Kidney capillary endothelial cell (primary cell): Measurements from ENCODE around the gene LTBP3.

Source experiments
- DNase-seq: peaks from one replicate; pipeline ENCODE4 v3.0.0-alpha.2; 2018; ENCODE audit warnings: low spot score

LTBP3 gene

GRCh38 chr11:65506772-65507505 is 51.2 kb downstream of the LTBP3 start:
- DNase-seq: peak; percentile 53

- no peak for DNase-seq
Observed at GRCh38 chr11:65506290-65506771, 51.8 kb downstream of the LTBP3 start.

GRCh38 chr11:65505466-65506289 is 52.5 kb downstream of the LTBP3 start:
- no peak for DNase-seq

- DNase-seq: no peak
Observed at GRCh38 chr11:65504674-65505465, 53.3 kb downstream of the LTBP3 start.

GRCh38 chr11:65503949-65504673 is 54.0 kb downstream of the LTBP3 start:
- peak; percentile 46 for DNase-seq

GRCh38 chr11:65503368-65503948 is 54.7 kb downstream of the LTBP3 start:
- DNase-seq: peak; percentile 41

- DNase-seq: peak; percentile 41
Observed at GRCh38 chr11:65502555-65503367, 55.4 kb downstream of the LTBP3 start.

GRCh38 chr11:65502274-65502554 is 55.9 kb downstream of the LTBP3 start:
- peak; percentile 40 for DNase-seq

GRCh38 chr11:65501472-65502273 is 56.5 kb downstream of the LTBP3 start:
- no peak for DNase-seq

GRCh38 chr11:65501186-65501471 is 57.0 kb downstream of the LTBP3 start:
- DNase-seq: peak; percentile 42

GRCh38 chr11:65500387-65501185 is 57.6 kb downstream of the LTBP3 start:
- peak; percentile 45 for DNase-seq

- peak; percentile 51 for DNase-seq
Observed at GRCh38 chr11:65499713-65500386, 58.3 kb downstream of the LTBP3 start.

GRCh38 chr11:65498977-65499712 is 59.0 kb downstream of the LTBP3 start, which contains the start of gene MALAT1:
TSS of gene MALAT1 (plus strand) at chr11:65499045.
- DNase-seq: peak; percentile 84

- no peak for DNase-seq
Observed at GRCh38 chr11:65498727-65498976, 59.5 kb downstream of the LTBP3 start.

- peak; percentile 60 for DNase-seq
Observed at GRCh38 chr11:65498042-65498726, 60.0 kb downstream of the LTBP3 start.

GRCh38 chr11:65497141-65498041 is 60.8 kb downstream of the LTBP3 start:
- DNase-seq: peak; percentile 100
